ENCODE measurements around the gene GLIPR2.

DNA sequence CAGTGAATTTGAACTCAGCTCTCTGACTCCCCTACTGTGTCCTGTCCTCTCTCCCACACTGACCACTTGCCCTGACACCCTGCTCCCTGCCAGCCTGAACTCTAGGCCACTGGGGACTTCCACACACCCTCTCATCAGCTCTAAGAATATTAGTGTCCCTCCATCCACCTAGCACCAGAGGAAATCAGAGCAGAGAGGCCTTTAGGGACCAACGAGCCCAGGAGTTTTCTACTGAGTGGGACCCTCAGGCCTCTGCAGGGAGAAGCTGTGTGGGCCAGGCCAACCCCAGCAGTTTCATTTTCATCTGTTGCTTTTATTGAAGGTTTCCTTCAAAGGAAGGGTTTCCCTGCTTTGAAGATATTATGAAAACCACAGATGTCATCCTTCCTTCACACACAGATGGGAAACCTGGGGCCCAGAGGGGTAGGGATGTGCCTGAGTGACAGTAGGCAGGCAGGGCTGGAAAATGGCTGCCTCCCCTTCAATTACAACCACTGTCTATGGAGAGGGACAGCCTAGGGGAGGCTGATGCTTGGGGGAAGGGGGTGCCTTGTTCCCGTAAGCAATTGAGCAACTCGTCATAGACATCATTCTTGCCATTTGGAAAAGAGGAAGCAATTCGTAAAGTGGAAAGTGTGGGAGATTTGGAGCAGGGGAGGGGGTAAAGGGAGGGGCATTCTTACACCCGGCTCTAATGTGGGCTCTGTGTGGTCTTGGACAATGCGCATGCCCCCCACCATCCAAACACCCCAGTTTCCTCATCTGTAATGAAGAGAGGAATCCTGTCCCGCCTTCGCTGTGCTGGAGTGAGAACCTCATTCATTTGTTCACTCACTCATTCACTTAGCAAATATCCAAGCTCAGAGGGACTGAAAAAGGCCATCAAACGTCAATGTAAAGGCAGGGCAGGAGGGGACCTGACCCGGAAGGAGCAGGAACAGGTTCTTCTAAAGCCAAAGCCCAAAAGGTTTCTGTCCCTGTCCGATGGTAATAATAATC, 3.9 kb downstream of the GLIPR2 start:
- TF ChIP-seq, protein P1, sequence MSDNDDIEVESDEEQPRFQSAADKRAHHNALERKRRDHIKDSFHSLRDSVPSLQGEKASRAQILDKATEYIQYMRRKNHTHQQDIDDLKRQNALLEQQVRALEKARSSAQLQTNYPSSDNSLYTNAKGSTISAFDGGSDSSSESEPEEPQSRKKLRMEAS (IDR thresholded peaks at IDR 0.05; ENCODE audit: insufficient read depth, insufficient read length), result no peak
- no peak for TF ChIP-seq POLR2A (IDR thresholded peaks at IDR 0.05; ENCODE audit: low read depth, low read length)
- TF ChIP-seq, protein P2, sequence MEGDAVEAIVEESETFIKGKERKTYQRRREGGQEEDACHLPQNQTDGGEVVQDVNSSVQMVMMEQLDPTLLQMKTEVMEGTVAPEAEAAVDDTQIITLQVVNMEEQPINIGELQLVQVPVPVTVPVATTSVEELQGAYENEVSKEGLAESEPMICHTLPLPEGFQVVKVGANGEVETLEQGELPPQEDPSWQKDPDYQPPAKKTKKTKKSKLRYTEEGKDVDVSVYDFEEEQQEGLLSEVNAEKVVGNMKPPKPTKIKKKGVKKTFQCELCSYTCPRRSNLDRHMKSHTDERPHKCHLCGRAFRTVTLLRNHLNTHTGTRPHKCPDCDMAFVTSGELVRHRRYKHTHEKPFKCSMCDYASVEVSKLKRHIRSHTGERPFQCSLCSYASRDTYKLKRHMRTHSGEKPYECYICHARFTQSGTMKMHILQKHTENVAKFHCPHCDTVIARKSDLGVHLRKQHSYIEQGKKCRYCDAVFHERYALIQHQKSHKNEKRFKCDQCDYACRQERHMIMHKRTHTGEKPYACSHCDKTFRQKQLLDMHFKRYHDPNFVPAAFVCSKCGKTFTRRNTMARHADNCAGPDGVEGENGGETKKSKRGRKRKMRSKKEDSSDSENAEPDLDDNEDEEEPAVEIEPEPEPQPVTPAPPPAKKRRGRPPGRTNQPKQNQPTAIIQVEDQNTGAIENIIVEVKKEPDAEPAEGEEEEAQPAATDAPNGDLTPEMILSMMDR (IDR thresholded peaks at IDR 0.05; ENCODE audit: extremely low read depth in 1 of 2, insufficient read depth in 1 of 2, low read depth in 1 of 2, low read length in 2 of 2), result no peak
- no peak for TF ChIP-seq JUN (IDR thresholded peaks at IDR 0.05; ENCODE audit: borderline replicate concordance, insufficient read depth, insufficient read length, low read depth)
- no peak for TF ChIP-seq POLR2AphosphoS5 (IDR thresholded peaks at IDR 0.05; ENCODE audit: insufficient read depth, low read depth, low read length)
- TF ChIP-seq EZH2 (IDR thresholded peaks at IDR 0.05; ENCODE audit: borderline replicate concordance, low read depth, low read length, severe bottlenecking), result no peak
- no peak for TF ChIP-seq GATA2 (IDR thresholded peaks at IDR 0.05; ENCODE audit: insufficient read depth, insufficient read length, low read depth, low read length)
- no peak for TF ChIP-seq MYC (IDR thresholded peaks at IDR 0.05; ENCODE audit: low read depth, low read length)
- TF ChIP-seq FOS (IDR thresholded peaks at IDR 0.05; ENCODE audit: borderline replicate concordance, insufficient read depth, low read length), result no peak
